HEK293T (cell line): ENCODE data around the gene PRDM16.

Source experiments
- CTCF ChIA-PET: fragments of 350-600 bp; formaldehyde crosslinking; extraction: SDS; loops from one replicate; lab custom pipeline; 2021; ENCODE audit warnings: antibody characterized with exemption, inconsistent platforms; lab: Yijun Ruan, JAX
- POLR2A ChIA-PET: fragments of 350-600 bp; formaldehyde crosslinking; extraction: SDS; loops from one replicate; lab custom pipeline; 2020; ENCODE audit warnings: antibody characterized with exemption, inconsistent platforms; lab: Yijun Ruan, JAX
- DNase-seq: peaks from one replicate; pipeline ENCODE4 v3.0.0; 2012; ENCODE audit warnings: mixed read lengths; ENCODE audit errors: extremely low spot score
- ARNT ChIP-seq: fragments of 450-650 bp; IDR thresholded peaks from 2 replicates; pipeline ENCODE4 v1.6.1; 2017; ENCODE audit warnings: mild to moderate bottlenecking
- BHLHE40 ChIP-seq: fragments of 450-650 bp; IDR thresholded peaks from 2 replicates; pipeline ENCODE4 v1.6.1; 2016; ENCODE audit warnings: mild to moderate bottlenecking, moderate library complexity, borderline replicate concordance
- CTBP1 ChIP-seq: fragments of 450-650 bp; IDR thresholded peaks from 2 replicates; pipeline ENCODE4 v1.6.1; 2016; ENCODE audit warnings: borderline replicate concordance
- ELF4 ChIP-seq: fragments of 450-650 bp; IDR thresholded peaks from 2 replicates; pipeline ENCODE4 v1.6.1; 2017; ENCODE audit warnings: antibody characterized with exemption
- FOXA1 ChIP-seq: fragments of 450-650 bp; IDR thresholded peaks from 2 replicates; pipeline ENCODE4 v1.6.1; 2016; ENCODE audit warnings: mild to moderate bottlenecking
- FOXK2 ChIP-seq: fragments of 450-650 bp; IDR thresholded peaks from 2 replicates; pipeline ENCODE4 v1.6.1; 2016; ENCODE audit warnings: mild to moderate bottlenecking
- FOXM1 ChIP-seq: fragments of 450-650 bp; IDR thresholded peaks from 2 replicates; pipeline ENCODE4 v1.6.1; 2017; ENCODE audit warnings: mild to moderate bottlenecking, borderline replicate concordance
- HDGF ChIP-seq: fragments of 450-650 bp; IDR thresholded peaks from 2 replicates; pipeline ENCODE4 v1.6.1; 2017; ENCODE audit warnings: antibody characterized with exemption, borderline replicate concordance
- L3MBTL2 ChIP-seq: fragments of 450-650 bp; conservative IDR thresholded peaks from 2 replicates; pipeline ENCODE4 v1.6.1; 2016; ENCODE audit warnings: mild to moderate bottlenecking
- LEF1 ChIP-seq: fragments of 450-650 bp; IDR thresholded peaks from 2 replicates; pipeline ENCODE4 v1.6.1; 2017; ENCODE audit warnings: mild to moderate bottlenecking, borderline replicate concordance
- NFRKB ChIP-seq: fragments of 450-650 bp; IDR thresholded peaks from 2 replicates; pipeline ENCODE4 v1.6.1; 2016; ENCODE audit warnings: mild to moderate bottlenecking, moderate library complexity
- SP1 ChIP-seq: fragments of 450-650 bp; IDR thresholded peaks from 2 replicates; pipeline ENCODE4 v1.6.1; 2017
- SUZ12 ChIP-seq: fragments of 450-650 bp; IDR thresholded peaks from 2 replicates; pipeline ENCODE4 v1.6.1; 2016; ENCODE audit warnings: mild to moderate bottlenecking
- TARDBP ChIP-seq: fragments of 450-650 bp; IDR thresholded peaks from 2 replicates; pipeline ENCODE4 v1.6.1; 2016
- ZNF384 ChIP-seq: fragments of 450-650 bp; IDR thresholded peaks from 2 replicates; pipeline ENCODE4 v1.6.1; 2016
- TF ChIP-seq, protein P1 (sequence below): fragments of 450-650 bp; IDR thresholded peaks from 2 replicates; pipeline ENCODE4 v1.6.1; 2016

Gene PRDM16

DNA sequence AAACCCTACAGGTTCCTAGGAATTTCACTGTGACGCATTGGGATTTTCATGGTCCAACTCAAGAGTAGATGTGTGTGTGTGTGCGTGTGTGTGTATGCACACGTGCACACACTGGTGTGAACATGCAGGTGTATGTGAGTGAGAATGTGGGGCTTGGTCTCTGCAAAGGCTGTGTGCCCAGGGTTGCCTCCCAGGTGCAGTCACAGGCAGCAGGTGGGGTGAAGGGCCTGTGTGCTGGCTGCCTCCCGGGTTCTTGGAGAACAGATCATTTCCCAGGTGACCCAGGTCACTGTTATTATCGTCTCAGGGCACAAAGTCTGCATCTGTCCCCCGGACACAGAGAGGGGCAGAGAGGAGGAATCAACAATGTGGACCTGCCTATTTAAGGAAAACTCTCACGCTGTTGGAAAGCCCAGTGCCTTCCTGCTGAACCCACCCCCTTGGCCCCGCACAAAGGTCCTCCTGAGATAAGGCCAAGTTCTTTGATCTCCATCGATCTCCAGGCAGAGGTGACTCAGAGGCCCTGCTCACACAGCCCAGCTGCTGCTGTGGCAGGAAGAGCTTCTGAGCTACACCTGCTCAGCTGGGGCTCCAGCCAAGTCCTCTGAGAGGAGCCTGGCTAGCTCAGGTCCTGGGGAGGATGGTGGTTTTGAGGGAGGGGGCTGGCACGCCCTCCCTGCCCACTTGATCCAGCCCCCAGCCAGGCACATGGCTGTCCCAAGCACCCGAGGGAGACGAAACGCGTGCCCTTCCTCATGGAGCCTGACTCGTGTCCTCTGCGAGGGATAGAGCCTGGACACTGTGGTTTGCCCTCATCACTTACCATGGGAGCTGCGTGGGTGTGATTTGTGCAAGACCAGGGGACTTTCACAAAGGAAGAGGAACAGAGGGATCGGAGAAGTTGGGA lies 251.5 kb downstream of the PRDM16 start:
- DNase-seq, result no peak
- ChIA-PET POLR2A (no interaction called here), CTCF (interaction anchor here (0.6 to 2.2 kb wide), 5 partner anchors 8 to 164 kb away, joined by 3 to 6 read pairs (median 3); no protein-coding TSS in a partner anchor)
- TF ChIP-seq SUZ12 (no peak), SP1 (no peak), TARDBP (no peak), ELF4 (no peak)

DNA sequence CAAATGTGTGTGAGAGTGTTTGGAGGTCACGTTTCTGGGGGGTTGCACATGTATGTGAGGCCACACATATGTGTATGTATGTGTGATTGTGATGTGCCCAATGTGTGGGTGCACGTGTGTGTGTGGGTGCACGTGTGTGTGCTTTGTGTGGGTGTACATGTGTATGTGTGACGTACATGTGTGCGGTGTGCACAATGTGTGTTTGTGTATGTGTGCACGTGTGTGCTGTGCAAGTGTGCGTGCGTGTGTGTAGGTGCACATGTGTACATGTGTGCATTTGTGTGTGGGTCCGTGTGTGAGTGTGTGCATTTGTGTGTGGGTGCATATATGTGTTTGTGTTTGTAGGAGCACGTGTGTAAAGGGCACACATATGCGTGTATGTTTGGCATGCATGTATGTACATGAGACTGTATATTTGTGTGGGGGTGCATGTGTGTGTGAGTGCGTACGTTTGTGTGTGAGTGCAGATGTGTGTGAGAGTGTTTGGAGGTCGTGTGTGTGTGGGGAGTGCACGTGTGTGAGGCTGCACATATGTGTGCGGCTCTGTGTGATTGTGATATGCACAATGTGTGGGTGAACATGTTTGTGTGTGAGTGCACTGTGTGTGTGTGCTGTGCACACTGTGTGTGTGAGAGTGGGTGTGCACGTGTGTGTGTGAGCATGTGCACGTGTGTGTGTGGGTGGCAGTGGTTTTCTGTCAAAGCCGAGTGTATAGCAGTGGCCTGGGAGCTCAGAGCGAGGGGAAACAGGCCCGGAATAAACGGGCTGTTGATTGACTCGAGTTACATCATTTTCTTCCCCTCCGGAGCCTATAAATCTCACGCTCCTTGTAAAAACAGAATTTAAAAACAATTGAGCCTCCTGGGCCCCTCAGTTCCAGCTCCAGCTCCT lies 252.8 kb downstream of the PRDM16 start:
- DNase-seq, result peak; percentile 57
- POLR2A ChIA-PET, result interaction anchor here (0.7 to 2.2 kb wide), 7 partner anchors 10 to 82 kb away, joined by 3 to 19 read pairs (median 4); no protein-coding TSS in a partner anchor
- CTCF ChIA-PET, result interaction anchor here (0.6 to 0.7 kb wide), 4 partner anchors 27 to 231 kb away, joined by 3 read pairs; no protein-coding TSS in a partner anchor
- TF ChIP-seq, protein P1, sequence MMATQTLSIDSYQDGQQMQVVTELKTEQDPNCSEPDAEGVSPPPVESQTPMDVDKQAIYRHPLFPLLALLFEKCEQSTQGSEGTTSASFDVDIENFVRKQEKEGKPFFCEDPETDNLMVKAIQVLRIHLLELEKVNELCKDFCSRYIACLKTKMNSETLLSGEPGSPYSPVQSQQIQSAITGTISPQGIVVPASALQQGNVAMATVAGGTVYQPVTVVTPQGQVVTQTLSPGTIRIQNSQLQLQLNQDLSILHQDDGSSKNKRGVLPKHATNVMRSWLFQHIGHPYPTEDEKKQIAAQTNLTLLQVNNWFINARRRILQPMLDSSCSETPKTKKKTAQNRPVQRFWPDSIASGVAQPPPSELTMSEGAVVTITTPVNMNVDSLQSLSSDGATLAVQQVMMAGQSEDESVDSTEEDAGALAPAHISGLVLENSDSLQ, result peak; percentile 84
- TF ChIP-seq FOXK2, result no peak

DNA sequence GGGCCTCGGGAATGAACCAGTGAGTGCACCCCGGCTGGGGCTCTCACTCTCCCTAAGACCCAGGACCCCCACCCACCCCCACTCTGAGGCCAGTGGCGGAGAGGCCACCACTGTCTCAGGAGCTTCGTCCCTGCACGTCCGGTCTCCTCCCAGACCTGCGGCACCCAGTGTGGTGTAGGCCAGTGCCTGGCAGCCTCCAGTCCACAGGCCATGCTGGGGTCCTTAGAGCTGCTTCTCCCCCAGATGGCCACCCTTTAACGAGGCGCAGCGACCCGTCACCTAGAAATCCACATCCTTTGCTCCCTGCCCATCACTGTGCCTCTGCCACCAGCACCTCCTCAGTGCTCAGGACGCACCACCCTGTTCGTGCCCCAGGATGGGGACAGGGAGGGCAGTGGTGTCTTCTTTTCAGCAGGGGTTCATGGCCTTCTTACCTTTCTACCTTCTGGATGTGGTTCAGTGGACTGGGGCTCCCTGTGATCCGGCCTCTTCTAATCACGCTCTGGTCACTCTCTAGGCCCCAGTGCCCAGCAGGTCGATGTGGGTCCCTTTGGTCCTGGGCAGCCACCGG lies 253.5 kb downstream of the PRDM16 start:
- ChIA-PET CTCF (interaction anchor here (0.6 to 0.7 kb wide), 3 partner anchors 51 to 231 kb away, joined by 3 read pairs; no protein-coding TSS in a partner anchor), POLR2A (interaction anchor here (0.7 to 2.2 kb wide), 7 partner anchors 10 to 81 kb away, joined by 3 to 19 read pairs (median 4); no protein-coding TSS in a partner anchor)
- TF ChIP-seq BHLHE40 (no peak), FOXA1 (no peak), SUZ12 (no peak), FOXK2 (no peak), TARDBP (no peak), ARNT (no peak), FOXM1 (no peak), ELF4 (no peak), ZNF384 (no peak), CTBP1 (no peak), NFRKB (no peak), LEF1 (no peak), SP1 (no peak), HDGF (no peak), L3MBTL2 (no peak)
- TF ChIP-seq, protein P1, result no peak
- peak; percentile 24 for DNase-seq

DNA sequence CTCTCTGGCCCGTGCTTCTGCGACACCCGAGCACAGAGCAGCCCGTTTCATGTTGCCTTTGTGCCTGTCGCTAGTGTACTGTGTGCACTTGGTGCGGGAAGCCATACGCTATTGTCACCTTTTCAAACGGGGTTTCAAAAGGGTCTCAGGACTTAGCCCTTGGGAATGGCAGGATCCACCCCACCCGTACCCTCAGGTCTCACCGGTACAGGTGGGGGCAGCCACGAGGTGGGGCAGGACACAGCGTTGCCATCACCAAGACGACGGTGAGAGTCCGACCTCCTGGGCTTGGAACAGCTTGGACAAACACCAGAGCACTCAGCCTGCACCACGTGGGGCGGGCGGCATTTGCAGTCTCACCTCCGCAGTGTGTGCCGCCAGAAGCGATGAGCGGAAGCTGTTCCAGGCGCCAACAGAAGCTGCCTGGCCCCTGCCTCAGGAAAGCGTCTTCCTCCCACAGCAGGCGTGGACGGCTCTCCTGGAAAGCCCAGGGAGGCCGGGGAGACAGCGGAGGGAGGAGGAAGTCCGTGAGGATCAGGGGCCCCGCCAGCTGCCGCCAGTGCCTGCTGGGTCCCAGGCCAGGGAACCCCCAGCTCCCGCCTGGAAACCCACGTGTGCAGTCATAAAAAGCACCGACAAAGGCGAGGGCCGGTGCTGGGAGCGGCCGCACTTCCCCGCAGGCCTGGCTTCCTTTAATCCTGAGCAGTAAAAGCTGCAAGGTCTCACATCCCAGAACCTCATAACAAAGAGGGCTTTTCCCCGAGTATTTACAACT lies 254.2 kb downstream of the PRDM16 start:
- ChIA-PET POLR2A (interaction anchor here (0.8 to 2.2 kb wide), 5 partner anchors 11 to 70 kb away, joined by 4 to 19 read pairs (median 6); no protein-coding TSS in a partner anchor), CTCF (no interaction called here)
- TF ChIP-seq NFRKB, result no peak
- TF ChIP-seq TARDBP, result no peak
- TF ChIP-seq L3MBTL2, result peak; percentile 91
- DNase-seq, result peak; percentile 38

DNA sequence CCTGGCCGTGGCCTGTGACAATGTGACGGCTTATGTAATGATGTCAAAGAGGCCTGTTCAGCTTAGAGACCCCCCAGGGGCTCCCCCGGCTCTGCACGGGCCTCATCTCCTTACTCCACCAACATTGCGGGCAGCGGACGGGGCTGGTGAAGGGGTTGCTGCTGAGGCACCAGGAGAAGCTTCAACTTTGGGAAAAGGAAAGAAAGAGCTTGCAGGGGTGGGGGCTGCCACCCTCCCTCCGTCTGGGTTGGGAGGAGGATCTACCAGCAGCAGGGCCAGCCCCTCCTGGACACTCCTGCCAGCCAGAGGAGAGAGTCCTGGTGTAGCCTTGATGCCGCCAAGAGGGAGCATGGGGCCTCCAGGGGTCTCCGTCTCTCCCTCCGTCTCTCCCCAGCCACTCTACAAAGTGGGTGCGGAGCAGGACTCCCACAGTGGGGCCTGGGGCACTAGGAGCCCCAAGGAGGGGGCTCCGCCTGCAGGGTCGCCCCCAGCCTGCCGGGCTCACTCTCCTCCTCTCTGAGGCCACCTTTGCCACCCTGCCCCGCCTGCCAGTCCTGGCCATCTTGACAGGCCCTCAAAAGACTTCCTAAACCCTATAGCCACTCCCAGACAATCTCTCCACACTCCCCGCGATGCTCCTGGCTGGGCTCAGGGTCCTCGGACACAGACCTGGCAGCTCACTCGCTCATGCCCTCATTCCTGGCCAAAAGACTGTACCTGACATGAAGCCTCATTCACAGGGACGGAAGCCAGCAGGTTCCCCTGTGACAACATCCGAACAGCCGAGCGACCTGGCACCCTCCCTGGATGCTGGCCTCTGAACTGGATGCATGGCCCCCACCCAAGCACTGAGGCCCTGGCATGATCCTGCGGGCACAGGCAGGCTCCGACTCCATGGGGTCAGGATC lies 255.0 kb downstream of the PRDM16 start:
- ChIA-PET CTCF (no interaction called here), POLR2A (interaction anchor here (0.8 to 2.2 kb wide), 4 partner anchors 12 to 69 kb away, joined by 4 to 19 read pairs (median 9); no protein-coding TSS in a partner anchor)
- no peak for TF ChIP-seq FOXA1
- no peak for TF ChIP-seq CTBP1
- no peak for TF ChIP-seq HDGF
- TF ChIP-seq TARDBP, result no peak
- DNase-seq, result no peak
